22Rv1 (cell line): ENCODE data around the gene CDK18.
A peak's percentile ranks its signal among the peaks of the same experiment; 100 is the strongest.

ENCODE experiments used
- H3K27ac ChIP-seq: fragments of 450-650 bp; 2 replicates; pipeline ENCODE4 v1.5.1; 2017
- ZFX ChIP-seq: fragments of 450-650 bp; IDR thresholded peaks from 2 replicates; pipeline ENCODE4 v1.6.1; 2017; ENCODE audit warnings: antibody characterized with exemption, borderline replicate concordance
- TF ChIP-seq, protein P1 (sequence below): fragments of 450-650 bp; IDR thresholded peaks from 2 replicates; pipeline ENCODE4 v1.5.1; 2017; ENCODE audit warnings: mild to moderate bottlenecking

The CDK18 gene

DNA sequence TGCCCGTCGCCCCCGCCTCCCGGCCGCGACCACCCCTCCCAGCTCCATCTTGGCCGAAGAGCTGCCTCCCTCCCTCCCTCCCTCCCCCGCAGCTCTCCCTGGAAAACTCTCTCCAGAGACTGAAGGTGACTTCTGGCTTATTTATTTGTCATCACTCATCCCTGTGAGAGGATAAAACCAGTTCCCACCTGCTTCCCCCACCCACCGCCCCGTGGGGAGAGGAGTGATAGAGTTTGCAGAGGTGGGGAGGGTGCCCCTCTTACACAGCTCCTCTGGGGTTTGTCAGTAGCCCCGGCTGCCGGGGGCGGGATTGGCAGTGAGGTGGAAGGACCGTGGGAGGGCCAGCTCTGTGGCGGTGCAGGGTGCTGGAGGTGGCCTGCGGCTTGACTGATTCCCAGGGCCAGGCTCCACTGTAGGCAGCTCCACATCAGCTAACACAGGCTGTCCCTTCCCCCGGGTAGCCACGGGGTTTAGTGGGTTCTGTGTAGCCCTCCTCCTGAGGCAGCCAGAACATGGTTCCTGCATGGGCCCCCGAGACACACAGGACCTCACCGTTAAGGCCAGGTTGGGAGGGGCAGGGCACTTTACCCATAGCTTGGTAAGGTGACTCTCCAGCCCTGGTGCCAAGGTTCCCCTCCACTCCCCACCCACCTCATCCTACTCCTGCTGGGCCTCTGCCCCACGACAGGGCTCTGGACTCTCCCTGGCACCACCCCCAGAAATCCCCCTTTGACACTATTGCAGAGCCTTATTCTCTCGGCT, 65.1 kb downstream of the CDK18 start:
- no peak for TF ChIP-seq ZFX
- TF ChIP-seq, protein P1, sequence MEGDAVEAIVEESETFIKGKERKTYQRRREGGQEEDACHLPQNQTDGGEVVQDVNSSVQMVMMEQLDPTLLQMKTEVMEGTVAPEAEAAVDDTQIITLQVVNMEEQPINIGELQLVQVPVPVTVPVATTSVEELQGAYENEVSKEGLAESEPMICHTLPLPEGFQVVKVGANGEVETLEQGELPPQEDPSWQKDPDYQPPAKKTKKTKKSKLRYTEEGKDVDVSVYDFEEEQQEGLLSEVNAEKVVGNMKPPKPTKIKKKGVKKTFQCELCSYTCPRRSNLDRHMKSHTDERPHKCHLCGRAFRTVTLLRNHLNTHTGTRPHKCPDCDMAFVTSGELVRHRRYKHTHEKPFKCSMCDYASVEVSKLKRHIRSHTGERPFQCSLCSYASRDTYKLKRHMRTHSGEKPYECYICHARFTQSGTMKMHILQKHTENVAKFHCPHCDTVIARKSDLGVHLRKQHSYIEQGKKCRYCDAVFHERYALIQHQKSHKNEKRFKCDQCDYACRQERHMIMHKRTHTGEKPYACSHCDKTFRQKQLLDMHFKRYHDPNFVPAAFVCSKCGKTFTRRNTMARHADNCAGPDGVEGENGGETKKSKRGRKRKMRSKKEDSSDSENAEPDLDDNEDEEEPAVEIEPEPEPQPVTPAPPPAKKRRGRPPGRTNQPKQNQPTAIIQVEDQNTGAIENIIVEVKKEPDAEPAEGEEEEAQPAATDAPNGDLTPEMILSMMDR = peak; percentile 21; the same call in 1 of the 2 replicates
- no peak overlapping the region for H3K27ac ChIP-seq

GRCh38 chr1:205570173-205570501, 65.7 kb downstream of the CDK18 start:
- TF ChIP-seq, protein P1 = no peak
- no peak for TF ChIP-seq ZFX
- H3K27ac ChIP-seq = no peak overlapping the region

DNA sequence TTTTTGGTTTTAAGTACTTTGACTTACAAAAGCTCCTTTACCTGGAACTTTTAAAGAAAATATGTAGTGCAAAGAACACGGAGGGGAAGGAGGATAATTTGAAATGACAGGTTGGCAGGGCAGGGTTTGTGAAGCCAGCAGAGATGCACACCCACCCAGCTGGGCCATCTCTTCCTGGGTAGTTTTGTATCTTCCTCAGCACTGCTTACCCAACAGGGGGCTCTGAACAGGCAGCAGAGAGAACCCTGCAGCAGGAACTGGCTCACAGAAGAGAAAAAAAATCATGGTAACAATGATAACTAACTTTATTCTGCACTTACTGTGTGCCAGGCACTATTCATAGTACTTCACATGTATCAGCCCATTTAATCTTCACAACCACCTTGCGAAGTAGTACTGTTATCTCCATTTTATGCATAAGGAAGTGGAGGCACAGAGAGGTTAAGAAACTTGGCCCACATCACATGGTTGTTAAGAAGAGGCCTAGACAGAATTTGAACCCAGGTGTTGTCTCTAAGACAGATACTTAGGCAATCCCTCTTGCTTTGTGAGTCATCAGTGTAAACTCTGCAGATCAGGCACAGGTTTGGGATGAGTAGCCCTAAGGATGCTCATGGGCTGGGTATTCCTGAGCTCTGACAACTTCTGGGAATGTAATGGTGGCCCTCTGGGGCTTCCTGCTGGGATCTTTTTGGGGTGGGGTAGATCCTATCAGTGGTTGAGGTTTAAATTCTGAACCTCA, 66.5 kb downstream of the CDK18 start:
- TF ChIP-seq, protein P1 = no peak
- no peak for TF ChIP-seq ZFX
- H3K27ac ChIP-seq = no peak overlapping the region

DNA sequence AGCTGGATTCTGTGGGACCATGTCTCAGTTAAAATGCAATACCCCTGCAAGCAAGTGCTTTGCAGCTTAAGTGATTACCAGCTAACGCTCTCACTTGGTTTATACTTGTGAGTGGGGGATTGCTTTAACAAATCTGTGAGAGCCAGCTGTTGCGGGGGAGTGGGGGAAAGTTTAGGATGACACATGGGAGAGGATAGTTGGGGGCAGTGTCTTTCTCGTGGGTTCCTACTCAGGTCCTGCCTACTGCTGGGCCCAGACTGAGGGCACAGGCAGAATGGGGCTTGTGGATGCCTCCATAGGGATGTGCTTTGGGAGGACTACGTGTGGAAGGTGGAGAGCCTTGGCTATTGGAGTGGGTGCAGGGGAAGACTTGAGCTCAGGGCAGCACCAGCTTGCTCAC, 67.3 kb downstream of the CDK18 start:
- no peak overlapping the region for H3K27ac ChIP-seq
- TF ChIP-seq, protein P1 = no peak
- TF ChIP-seq ZFX = no peak

GRCh38 chr1:205572421-205572820, 68.0 kb downstream of the CDK18 start:
- TF ChIP-seq, protein P1 = no peak
- no peak for TF ChIP-seq ZFX
- no peak overlapping the region for H3K27ac ChIP-seq

- TF ChIP-seq, protein P1 = no peak
- TF ChIP-seq ZFX = no peak
- H3K27ac ChIP-seq = no peak overlapping the region
Observed at GRCh38 chr1:205575294-205575885, 70.9 kb downstream of the CDK18 start.

DNA sequence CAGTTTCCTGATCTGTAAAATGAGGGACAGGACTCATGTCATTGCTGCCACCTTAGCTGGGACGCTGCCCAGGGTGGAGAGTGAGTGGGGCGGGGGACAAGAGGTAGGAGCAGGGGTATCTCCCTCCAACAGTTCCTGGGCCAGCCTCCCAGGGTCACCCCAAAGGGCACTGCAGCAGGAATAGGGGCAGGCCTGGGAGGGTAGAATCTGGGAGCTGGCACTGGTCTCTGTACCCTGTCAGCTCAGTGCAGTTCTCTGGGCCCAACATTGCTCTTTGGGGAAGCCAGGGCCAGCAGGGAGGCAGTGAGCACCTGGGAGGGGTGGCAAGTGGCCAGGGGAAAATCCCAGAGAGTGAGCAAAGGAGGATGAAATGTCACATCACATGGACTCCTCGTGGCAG, 71.5 kb downstream of the CDK18 start:
- TF ChIP-seq, protein P1 = no peak
- no peak for TF ChIP-seq ZFX
- H3K27ac ChIP-seq = no peak overlapping the region
